Midbrain (tissue), 1 donor: Measurements from ENCODE around the gene GFRA1.
"Not testable (repeated sequence)": the region's sequence is repeated elsewhere in the genome, so short reads cannot be mapped to it uniquely, and the experiment has no call there.

Source experiments
- DNase-seq: peaks from one replicate; lab custom pipeline; 2025; lab: John Stamatoyannopoulos, UW

GFRA1 gene

DNA sequence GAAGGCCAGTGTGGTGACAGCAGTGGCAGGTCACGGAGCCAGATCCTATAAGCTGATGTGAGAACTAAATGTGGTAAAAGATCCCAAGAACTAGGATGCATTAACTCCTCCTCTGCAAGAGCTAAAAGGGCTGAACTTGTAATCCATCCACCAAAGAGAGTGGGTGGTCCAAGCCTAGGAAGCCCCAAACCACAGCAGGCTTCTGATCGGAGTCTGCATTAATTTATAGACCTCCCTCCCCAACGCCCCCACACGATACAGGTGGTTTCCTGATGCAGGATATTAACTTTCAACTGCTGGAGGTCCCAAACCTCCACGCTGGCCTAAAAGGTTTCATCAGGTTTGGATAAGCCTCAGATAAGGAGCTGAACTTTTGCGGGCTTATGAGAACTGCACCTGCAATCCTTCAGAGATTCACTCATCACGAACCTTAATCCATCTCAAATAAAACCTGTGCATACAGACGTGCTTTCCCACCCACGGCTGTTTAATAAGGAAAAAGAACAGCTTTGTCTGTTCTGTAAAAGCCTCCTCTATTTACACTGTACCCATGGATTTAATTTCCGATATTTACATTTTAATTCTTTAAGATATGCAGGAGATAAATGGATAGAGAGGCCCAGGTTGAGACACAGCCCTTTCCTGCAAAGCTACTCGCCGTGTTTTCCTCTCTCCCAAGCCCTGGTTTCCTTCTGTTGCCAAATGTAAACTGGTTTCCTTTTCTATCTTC, 74.9 kb downstream of the GFRA1 start:
- no peak for DNase-seq

DNA sequence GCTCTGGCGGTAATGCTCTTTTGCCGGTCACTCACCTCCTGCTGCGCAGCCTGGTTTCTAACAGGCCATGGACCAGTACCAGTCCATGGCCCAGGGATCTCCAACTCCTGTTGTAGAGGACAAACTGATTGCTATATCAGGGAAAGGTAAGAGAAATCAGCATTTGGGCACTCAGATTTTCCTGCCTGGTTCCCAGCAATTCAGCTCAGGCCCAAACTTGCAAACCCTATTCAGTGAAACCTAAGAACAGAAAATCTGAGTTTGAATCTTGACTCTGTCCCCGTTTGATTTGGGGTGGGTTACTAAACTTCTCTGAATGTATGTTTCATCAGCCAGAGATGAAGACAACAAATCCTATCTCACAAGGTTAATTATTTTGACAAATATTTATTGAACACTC, 77.4 kb downstream of the GFRA1 start:
- DNase-seq = no peak

DNA sequence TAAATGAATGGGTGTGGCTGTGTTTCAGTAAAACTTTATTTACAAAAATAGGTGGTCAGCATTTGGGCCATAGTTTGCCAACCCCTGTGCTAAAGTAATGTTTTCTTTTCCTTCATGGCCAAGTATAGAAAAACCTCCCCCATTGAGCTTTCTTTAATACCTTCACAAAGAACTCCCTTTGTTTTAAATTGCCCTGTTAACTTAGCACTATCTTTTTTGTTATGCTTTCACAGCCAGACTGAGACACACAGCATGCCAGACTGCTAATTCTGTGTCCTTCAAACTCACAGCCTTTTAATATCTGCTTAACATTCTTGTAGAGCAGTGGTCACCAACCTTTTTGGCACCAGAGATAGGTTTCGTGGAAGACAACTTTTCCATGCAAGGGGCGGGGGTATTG, 78.0 kb downstream of the GFRA1 start:
- DNase-seq = no peak

DNA sequence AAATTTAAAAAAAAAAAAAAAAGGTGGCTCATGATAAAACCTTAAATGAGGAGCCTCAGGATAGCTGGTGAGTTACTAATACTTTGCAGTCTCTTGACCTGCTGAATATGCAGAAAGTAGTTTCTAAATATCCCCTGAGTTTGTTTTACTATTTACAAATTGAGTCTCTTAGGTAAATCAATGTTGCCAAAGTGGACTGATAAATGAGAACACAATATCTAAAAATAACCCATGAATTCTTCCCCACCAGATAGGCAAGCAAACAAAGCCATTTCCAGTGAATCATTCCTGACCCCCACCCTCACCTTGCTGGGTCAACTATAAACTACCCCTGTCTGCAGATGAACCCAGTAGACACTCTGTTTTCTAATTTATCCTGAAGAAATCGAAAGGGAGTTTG, 78.9 kb downstream of the GFRA1 start:
- DNase-seq = no peak

DNA sequence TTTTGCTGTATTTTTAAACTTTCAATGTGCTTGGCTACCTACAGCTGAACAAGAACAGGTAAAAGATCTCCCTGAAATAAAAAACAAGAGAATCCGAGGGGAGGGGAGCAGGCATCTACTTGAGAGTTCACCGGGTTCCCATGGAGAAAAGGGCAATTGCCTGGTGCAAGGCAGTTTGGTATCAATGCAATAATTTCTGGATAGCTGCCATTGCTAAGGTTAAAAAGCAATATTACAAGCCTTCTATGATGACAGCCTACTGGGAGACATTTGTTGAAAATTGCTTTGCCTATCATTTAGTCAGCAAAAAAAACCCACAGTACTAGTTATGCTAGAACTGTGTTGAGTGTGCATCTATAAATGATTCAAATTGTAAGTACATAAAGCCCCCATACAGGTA, 82.1 kb downstream of the GFRA1 start:
- DNase-seq = no peak

DNA sequence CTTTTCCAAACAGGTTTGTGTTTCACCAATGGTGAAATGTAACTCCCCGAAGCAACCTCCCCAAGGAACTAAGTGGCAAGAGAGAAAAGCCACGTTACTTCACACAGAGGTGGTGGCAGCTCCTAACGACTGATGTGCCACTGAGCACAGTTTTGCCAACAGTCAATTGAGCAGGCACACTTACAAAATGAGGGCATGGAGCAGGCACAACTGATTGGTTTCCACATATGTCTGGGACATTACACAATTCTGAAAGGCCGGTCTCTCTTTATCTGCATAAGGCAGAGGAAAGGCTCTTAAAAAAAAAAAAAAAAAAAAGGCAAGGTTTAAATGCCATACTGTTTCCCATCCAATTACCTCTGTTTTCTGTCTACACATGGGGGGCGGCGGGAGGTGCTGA, 86.7 kb downstream of the GFRA1 start:
- no peak for DNase-seq

DNA sequence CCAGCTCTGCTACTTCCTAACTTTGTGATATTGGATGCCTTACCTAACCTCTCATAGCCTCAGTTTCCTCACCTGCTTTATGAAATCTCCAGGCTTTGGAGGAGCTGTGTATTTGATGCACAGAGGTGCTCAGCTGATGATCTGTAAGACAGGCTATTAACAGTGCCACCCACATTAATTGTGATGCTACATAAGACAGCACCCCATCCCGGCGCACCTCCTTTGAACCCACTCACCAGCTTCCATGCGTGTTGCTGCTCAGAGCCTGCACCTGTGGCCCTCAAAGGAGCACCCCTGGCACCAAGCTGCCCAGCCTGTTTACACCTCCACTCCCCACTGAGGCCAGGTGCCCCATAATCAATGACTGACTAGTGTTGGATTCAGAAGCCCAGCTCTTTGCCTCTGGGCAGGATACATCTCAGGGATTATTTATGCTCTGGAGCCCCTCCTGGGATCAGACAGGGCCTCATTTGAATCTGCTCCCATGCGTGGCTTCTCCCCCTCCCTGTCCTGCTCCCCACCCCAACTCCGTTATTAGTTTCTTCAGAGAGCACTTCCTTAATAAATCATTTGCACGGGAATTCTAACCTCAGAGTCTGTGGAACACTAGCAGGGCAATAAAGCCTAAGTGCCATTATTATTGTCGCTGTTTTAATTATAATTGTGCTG, 87.7 kb downstream of the GFRA1 start:
- DNase-seq = no peak

DNA sequence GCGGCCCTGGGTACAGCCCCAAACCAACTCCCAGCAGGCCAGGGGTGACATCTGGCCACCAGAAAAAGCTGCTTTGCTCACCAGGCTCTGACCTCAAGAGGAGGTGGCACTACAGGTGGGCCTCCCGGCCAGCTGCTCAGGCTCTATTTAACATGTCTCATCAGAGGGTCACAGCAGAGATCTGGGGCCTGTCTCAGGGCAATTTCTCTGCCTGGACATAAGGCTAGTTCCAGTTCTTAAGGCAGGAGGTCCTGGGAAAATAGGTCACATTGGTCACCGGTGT, 88.6 kb downstream of the GFRA1 start:
- no peak for DNase-seq

DNA sequence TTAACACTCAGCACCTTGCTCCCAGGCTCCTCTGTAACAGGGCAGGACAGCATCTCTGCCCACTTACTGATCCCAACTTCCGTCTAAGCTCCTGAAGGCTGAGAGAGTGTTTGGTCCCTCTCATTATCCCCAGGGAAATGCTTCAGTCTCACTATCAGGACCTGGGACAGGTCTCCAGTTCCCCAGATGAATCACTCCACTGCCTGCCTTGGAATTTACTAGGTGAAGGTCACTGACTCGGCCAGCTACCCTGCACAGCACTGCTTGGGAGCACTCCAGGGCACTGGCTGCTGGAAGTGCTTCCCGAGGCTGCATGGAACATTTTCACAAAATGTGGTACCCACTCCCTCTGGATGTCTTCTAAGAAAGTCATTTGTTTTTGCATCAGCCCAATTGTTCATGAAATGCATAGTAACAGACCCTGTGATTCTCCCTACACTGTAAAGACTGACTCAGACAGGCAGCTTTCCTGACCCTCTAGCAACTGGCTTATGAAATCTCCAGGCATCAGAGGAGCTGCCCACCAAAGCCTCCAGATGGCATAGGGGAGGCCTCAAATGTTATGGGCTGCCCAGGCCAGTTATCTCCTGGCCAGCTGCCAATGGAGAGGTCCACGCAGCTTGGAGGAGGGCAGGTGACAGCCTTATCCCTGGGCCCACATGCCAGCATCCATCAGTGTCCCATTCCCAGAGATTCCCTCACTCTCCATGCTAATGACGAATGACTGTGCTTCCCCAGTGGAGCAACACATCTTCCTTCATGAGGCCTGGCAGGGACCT, 89.1 kb downstream of the GFRA1 start:
- DNase-seq = no peak

DNA sequence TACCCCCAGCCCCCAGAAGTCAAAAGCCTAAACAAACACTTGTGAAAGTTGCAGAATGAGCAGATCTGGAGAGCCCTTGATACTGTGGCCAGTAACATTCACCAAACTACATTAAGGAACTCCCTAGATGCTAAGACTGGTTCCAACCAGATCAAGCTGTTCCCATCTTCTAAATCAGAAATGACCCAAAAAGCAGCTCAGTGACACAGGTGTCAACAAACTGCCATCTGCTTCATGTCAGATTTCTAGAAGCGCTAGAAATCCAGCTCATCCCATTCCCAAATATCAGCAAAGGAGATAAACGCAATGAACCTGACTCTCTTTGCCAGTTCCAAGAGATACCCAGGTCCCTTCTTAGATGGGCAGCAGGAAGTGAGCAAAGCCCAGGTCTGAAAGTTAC, 90.6 kb downstream of the GFRA1 start:
- DNase-seq = no peak

DNA sequence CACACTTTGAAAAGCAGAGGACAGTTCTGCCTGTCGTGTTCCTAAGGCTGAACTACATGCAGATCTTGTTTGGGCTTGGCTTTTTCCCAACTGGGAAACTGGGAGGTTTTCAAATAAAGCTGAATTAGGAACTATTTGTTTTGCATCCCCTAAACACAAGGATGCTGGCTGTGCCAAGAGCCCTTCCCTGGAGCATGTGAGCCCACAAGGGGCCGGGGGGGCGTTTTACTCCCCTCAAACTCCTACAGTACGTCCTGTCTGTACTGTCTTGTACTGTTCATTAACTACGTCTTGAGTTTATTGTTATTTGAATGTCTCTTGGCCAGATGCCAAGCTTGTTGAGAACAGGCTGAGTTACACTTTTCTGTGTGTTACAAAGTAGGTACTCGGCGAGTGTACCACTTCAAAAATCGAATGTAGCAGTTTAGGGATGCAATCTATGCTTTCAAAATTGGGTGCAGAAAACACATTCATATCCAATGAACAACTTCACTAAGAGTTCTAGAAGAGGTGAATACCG, 94.9 kb downstream of the GFRA1 start:
- no peak for DNase-seq

DNA sequence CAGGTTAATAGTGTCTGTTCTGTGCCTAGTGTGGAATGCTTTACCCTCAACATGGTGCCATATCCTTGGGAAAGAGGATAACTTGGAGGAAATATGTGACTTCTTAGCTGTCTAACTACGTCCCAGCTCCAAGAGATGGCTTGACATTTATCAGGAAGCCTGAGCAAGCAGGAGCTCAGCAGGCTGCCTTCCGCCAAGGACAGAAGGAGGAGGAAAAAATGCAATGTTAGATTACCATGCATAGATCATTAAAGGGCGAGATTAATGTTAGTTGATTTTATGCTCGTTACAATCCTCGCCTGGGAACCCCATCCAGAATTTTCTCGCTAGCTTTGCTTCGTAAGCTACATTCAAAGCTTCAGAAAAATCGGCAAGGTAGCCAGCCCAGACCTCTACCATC, 97.8 kb downstream of the GFRA1 start:
- no peak for DNase-seq

DNA sequence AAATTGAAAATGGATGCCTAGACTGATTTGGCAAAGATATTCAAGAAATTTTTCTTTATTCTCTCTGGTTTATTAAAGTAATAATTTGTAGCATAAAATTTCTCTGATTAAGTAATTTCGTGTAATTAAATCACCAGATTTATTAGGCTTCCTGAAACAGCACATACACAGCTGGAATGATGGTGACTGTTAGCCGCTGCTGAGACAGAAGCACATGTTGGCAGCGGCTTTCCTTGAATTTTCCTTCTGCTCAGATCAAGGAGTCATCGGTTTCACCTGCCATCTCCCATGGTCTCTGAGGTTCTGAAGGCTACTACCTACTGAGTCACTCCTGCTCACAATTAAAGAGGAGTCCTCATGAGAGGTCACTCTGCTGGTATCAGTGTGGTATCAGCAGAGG, 101.5 kb downstream of the GFRA1 start:
- no peak for DNase-seq

DNA sequence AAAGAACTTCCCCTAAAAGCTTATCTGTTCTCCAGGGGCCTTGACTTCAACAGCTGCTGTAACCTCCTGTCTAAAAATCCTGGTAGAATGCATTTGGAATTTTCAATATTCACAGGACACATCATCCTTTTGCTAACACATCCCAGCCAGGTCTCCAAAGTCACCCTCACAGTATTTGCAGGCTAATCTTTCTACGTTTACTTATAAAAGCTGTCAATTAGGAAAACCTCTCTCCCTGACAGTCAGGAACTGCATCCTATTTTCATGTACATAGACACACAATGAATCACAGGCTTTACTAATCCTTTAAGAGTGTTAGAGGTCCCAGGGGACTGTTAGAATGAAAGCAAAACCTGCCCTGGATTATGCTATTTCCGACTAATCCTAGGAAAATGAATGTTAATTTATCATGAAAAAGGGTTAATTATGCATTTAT, 102.2 kb downstream of the GFRA1 start:
- no peak for DNase-seq

DNA sequence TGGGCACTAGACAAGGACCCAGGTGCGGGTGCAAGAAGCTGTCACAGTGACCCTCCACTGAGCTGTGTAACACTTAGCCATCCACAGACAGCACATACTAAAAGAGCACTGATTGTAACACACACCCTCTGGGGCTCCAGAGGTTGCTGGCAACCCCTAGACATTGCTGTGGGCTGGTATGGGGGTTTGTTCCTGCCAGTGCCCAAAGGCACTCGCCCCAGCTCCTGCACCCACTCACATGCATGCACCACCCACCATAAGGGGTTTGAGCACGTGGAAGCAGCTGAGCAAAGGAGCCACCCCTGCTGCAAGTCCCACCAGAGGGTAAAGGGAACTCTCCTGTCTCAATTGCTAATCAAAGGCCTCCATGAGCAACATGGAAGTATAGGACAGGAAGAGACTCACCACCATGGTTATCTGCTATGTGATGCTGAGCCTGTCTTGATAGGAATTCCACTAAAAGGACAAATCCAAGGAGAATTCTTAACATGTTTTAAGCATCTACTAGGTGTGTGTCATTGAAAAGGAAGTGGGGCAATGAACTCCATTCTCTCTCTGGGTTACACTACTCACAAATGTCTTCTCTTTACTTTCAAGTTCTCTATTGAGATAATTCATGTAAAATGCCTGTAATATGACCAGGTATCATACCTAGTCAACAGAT, 103.1 kb downstream of the GFRA1 start:
- no peak for DNase-seq

DNA sequence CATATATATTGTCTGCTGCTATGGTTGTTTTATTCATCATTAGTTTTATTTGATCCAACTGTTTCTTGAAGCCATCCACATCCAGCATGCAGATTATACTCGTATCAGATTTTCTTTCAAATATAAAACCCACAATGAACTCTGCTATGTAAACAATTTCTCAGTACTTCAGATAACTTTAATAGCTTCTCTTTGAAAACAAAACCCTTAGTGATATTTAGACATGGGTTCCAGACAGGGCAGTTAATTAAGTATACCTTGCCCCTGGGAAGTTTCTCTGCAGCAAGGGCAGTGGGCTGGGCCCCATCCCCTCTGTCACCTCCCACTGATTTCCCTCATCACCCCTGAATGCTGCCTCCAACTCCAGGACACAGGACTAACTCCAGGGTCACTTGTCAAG, 104.3 kb downstream of the GFRA1 start:
- no peak for DNase-seq

DNA sequence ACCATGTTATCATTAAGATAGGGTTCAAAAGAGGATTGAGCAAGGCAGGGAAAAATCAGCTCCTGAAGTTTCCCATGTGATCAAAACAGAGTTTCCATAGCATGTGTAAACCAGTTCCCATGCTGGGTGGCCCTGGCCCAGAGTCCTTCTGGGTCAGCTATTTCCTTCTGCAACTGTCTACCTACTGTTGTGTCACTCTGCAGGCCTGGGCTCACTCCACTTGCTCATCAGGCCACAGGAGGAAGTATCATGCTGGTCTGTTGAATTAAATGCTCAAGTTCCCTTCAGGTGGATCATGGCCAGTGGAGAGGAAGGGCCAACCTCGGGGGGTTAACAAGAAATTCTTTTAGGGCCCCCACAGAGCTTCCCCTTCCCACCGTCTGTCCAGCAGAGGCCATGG, 104.7 kb downstream of the GFRA1 start:
- DNase-seq = no peak

DNA sequence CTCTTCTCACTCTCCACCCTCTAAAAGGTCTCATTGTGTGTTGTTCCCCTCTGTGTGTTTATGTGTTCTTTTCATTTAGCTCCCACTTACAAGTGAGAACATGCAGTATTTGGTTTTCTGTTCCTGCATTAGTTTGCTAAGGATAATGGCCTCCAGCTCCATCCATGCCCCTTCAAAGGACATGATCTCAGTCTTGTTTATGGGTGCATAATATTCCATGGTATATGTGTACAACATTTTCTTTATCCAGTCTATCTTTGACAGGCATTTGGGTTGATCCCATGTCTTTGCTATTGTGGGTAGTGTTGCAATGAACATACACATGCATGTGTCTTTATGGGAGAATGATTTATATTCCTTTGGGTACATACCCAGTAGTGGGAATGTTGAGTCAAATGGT, 107.1 kb downstream of the GFRA1 start:
- not testable (repeated sequence) for DNase-seq

DNA sequence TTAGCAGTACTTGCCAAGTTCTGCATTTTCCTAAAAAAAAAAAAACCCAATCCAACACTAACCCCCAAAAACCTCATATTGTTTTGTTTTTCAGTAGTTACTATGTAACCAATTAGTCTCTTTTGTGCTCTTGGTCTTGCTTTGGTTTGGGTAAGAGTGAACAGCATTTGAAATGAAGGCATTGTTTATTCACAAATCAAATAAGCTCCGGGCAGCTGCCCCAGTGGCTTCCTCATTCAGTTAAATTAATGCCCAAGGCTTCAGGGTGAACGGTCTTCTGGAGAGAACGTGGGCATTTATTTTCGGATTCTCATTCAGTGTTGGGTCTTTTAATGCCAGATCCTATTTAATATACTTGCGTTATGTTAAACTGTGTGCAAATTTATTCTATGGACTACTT, 108.7 kb downstream of the GFRA1 start:
- peak; percentile 38 for DNase-seq

DNA sequence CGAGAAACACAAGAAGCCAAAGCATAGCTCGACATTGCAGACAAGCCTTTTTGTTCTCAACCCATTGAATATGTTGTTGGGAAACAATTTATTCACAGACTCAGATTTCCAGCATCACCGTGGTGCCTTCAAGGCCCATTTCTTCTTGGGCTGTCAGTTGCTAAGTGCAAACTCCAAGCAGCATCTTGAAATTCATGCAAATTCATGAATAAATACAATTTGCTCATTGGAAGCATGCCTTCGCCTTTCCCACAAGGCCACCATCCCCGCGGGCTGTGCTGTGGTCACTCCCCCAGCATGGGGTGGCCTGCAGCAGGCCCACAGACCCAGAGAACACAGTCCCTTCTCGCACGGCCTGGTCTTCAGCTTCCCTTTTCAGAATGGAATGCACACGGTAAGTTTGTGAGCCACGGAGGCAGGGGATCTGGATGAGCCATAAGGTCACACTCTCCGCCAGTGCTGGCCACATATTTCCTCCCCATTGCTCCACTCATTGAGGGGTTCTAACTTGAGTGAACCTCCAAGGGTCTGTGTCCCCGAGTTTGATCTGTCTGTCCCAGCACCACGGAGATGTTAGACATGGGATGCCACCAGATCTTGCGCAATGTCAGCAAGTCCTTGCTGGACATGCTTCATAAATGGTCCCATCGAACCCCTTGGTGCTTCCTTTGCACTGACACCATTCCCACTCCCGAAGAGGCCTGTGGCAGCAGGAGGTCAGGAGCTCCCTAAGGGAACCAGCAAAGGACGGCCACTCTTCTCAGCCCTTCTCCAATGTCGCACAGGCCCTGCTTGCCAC, 109.5 kb downstream of the GFRA1 start:
- DNase-seq = no peak

DNA sequence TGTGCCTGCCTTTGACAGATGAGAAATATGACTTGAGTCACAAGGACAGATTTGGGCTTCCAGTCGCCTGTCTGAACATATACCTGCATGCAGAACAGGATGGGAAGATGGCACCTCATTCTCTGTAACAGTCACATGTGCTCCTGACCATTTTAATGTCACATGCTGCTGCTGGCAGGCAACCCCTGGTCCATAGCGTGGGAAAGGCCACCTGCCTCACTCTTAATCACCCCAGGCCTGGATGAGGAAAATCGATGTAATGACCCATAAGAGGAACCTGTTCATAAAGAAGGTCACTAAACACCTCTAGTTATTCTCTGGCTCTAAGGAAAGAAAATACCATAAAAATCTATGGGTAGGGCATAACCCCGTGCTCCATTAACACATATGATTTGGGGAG, 110.2 kb downstream of the GFRA1 start:
- DNase-seq = no peak

DNA sequence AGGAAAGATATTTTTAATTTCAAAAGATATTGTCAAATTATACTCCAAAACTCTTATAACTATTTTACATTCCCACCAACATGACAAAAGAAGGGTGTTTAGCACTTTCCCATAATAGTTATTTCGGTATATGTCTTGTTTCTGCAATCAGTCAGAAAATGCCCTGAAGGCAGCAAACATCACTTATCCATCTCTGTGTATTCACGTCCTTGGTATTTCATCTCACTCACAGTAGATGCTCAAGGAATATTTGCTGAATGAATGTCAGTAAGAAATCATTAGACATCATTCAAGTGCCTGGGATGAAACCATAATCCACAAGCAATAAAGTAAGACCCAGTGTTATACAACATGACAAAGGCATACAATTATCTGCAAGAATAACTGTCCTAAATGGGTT, 112.7 kb downstream of the GFRA1 start:
- no peak for DNase-seq
